H1 (cell line): ENCODE measurements around the gene DLGAP3. TPM values are rescaled to one million over a fixed set of nuclear protein-coding genes. Genes with fewer than 3 reads are reported as not detected.

Experiments
- CTCF ChIA-PET: fragments of 300-600 bp; sonication (Branson Sonifier 250); formaldehyde crosslinking; loops from one replicate; lab custom pipeline; 2021; ENCODE audit not compliant: partially characterized antibody; lab: Charles Lee
- POLR2A ChIA-PET: fragments of 300-600 bp; sonication (Branson Sonifier 250); formaldehyde crosslinking; loops from one replicate; lab custom pipeline; 2021; ENCODE audit warnings: inconsistent platforms; ENCODE audit not compliant: partially characterized antibody; lab: Charles Lee
- DNase-seq, 2 experiments: peaks; one replicate each; pipeline versions ENCODE4 v3.0.0 to v3.0.0-alpha.2; 2010 to 2022; ENCODE audit warnings: low spot score in 2 of 2, low read depth in 1 of 2, mixed read lengths in 1 of 2
- FAIRE-seq: peaks from 2 replicates; lab custom pipeline; 2011; peaks lifted over from hg19 to GRCh38; lab: Jason Lieb, UNC
- H2AFZ ChIP-seq: 2 replicates; pipeline ENCODE4 v1.8.1; 2012; ENCODE audit warnings: low read length, inconsistent platforms
- H2AK5ac ChIP-seq: 2 replicates; pipeline ENCODE4 v1.6.1; 2013; ENCODE audit warnings: low read depth, low read length
- H2BK120ac ChIP-seq: replicated peaks from 2 replicates; pipeline ENCODE3; 2013; ENCODE audit warnings: low read depth, low read length, inconsistent platforms
- H2BK12ac ChIP-seq: 2 replicates; pipeline ENCODE4 v1.6.1; 2013; ENCODE audit warnings: low read depth, low read length
- H2BK15ac ChIP-seq: 2 replicates; pipeline ENCODE4 v1.6.1; 2013; ENCODE audit warnings: low read length
- H2BK20ac ChIP-seq: 2 replicates; pipeline ENCODE4 v1.6.1; 2013; ENCODE audit warnings: low read length
- H2BK5ac ChIP-seq: 2 replicates; pipeline ENCODE4 v1.6.1; 2013; ENCODE audit warnings: low read depth, low read length
- H3K14ac ChIP-seq: 2 replicates; pipeline ENCODE4 v1.6.1; 2013; ENCODE audit warnings: inconsistent platforms; ENCODE audit not compliant: insufficient read length
- H3K18ac ChIP-seq: 2 replicates; pipeline ENCODE4 v1.6.1; 2013; ENCODE audit warnings: low read length; ENCODE audit errors: extremely low read depth
- H3K23ac ChIP-seq: 2 replicates; pipeline ENCODE4 v1.6.1; 2013; ENCODE audit warnings: inconsistent platforms; ENCODE audit not compliant: insufficient read length
- H3K23me2 ChIP-seq: 2 replicates; pipeline ENCODE4 v1.6.1; 2013; ENCODE audit warnings: low read depth, low read length
- H3K27ac ChIP-seq: 2 replicates; pipeline ENCODE4 v1.6.1; 2011; ENCODE audit warnings: low read depth, low read length, inconsistent platforms
- H3K27me3 ChIP-seq, 4 experiments: replicated peaks in 1 of 4; 1 replicate in 1 of 4; 2 replicates in 3 of 4; pipeline versions ENCODE4 v1.6.1 to v1.8.1; 2011 to 2013; ENCODE audit warnings: low read length in 3 of 4, mild to moderate bottlenecking in 3 of 4, inconsistent platforms in 2 of 4, mixed read lengths in 2 of 4, moderate library complexity in 1 of 4; ENCODE audit not compliant: control insufficient read depth in 3 of 4, insufficient read depth in 3 of 4; ENCODE audit errors: extremely low read depth in 1 of 4
- H3K36me3 ChIP-seq, 4 experiments: 2 replicates each; pipeline versions ENCODE4 v1.6.1 to v1.8.1; 2011 to 2013; ENCODE audit warnings: mild to moderate bottlenecking in 4 of 4, low read length in 3 of 4, moderate library complexity in 2 of 4, control low read depth in 1 of 4, inconsistent platforms in 1 of 4; ENCODE audit not compliant: insufficient read depth in 4 of 4, control insufficient read depth in 2 of 4
- H3K4ac ChIP-seq: replicated peaks from 2 replicates; pipeline ENCODE3; 2013; ENCODE audit warnings: low read length, low read depth, mixed read lengths, inconsistent platforms; ENCODE audit not compliant: insufficient read length
- H3K4me1 ChIP-seq, 4 experiments: replicated peaks in 1 of 4; 1 replicate in 1 of 4; 2 replicates in 3 of 4; pipeline versions ENCODE4 v1.6.1 to v1.8.1; 2011 to 2013; ENCODE audit warnings: low read length in 3 of 4, inconsistent platforms in 2 of 4, mixed read lengths in 1 of 4; ENCODE audit not compliant: insufficient read depth in 4 of 4, control insufficient read depth in 3 of 4
- H3K4me2 ChIP-seq, 2 experiments: 2 replicates each; pipeline versions ENCODE4 v1.6.1 to v1.8.1; 2011 to 2013; ENCODE audit warnings: low read depth in 2 of 2, low read length in 2 of 2, control low read depth in 1 of 2, inconsistent platforms in 1 of 2, mild to moderate bottlenecking in 1 of 2; ENCODE audit not compliant: insufficient read depth in 1 of 2
- H3K4me3 ChIP-seq, 4 experiments: fragments of 200-600, 300-600 bp in 1 of 4; sonication (generic), shearing (Covaris generic), sonication (Bioruptor Twin) in 1 of 4; 2 replicates each; pipeline versions ENCODE4 v1.5.1 to v1.8.1; 2011 to 2016; ENCODE audit warnings: low read length in 4 of 4, low read depth in 3 of 4, control low read depth in 2 of 4, inconsistent platforms in 2 of 4, mild to moderate bottlenecking in 2 of 4, mixed read lengths in 1 of 4, moderate library complexity in 1 of 4; ENCODE audit not compliant: insufficient read depth in 2 of 4; ENCODE audit errors: extremely low read depth in 1 of 4
- H3K56ac ChIP-seq: replicated peaks from 2 replicates; pipeline ENCODE3; 2013; ENCODE audit warnings: low read depth, mild to moderate bottlenecking, mixed read lengths, low read length, inconsistent platforms; ENCODE audit not compliant: insufficient read length
- H3K79me1 ChIP-seq: 2 replicates; pipeline ENCODE4 v1.6.1; 2013; ENCODE audit warnings: low read depth, low read length, control low read depth
- H3K79me2 ChIP-seq, 2 experiments: 2 replicates each; pipeline versions ENCODE4 v1.6.1 to v1.8.1; 2012 to 2013; ENCODE audit warnings: low read length in 2 of 2, mild to moderate bottlenecking in 2 of 2, inconsistent platforms in 1 of 2; ENCODE audit not compliant: insufficient read depth in 2 of 2, control insufficient read depth in 1 of 2
- H3K9ac ChIP-seq, 4 experiments: replicated peaks in 1 of 4; 1 replicate in 1 of 4; 2 replicates in 3 of 4; pipeline versions ENCODE4 v1.6.1 to v1.8.1; 2011 to 2013; ENCODE audit warnings: low read depth in 3 of 4, low read length in 3 of 4, control low read depth in 2 of 4, mild to moderate bottlenecking in 2 of 4, moderate library complexity in 2 of 4, inconsistent platforms in 1 of 4; ENCODE audit errors: extremely low read depth in 1 of 4
- H3K9me3 ChIP-seq, 2 experiments: 2 replicates each; pipeline versions ENCODE4 v1.6.1 to v1.8.1; 2012 to 2013; ENCODE audit warnings: mild to moderate bottlenecking in 2 of 2, moderate library complexity in 2 of 2, control low read depth in 1 of 2, inconsistent platforms in 1 of 2, low read depth in 1 of 2, low read length in 1 of 2, mixed read lengths in 1 of 2; ENCODE audit not compliant: insufficient read depth in 2 of 2
- H4K20me1 ChIP-seq, 2 experiments: replicated peaks in 1 of 2; 2 replicates each; pipeline versions ENCODE3 to v1.8.1; 2011 to 2013; ENCODE audit warnings: inconsistent platforms in 2 of 2, low read length in 2 of 2, mild to moderate bottlenecking in 1 of 2; ENCODE audit not compliant: insufficient read depth in 2 of 2, control insufficient read depth in 1 of 2
- H4K5ac ChIP-seq: 2 replicates; pipeline ENCODE4 v1.6.1; 2013; ENCODE audit warnings: low read length, low read depth, mixed read lengths, inconsistent platforms; ENCODE audit not compliant: insufficient read length
- H4K8ac ChIP-seq: 2 replicates; pipeline ENCODE4 v1.8.0; 2013; ENCODE audit warnings: mild to moderate bottlenecking, moderate library complexity, low read length, inconsistent platforms; ENCODE audit not compliant: insufficient read depth; ENCODE audit errors: extremely low read depth
- H4K91ac ChIP-seq: replicated peaks from 2 replicates; pipeline ENCODE3; 2013; ENCODE audit warnings: low read length, mixed read lengths, inconsistent platforms; ENCODE audit not compliant: insufficient read length
- ATF3 ChIP-seq: IDR thresholded peaks from 2 replicates; pipeline ENCODE4 v1.6.1; 2011; ENCODE audit warnings: low read depth, mild to moderate bottlenecking, low read length; ENCODE audit not compliant: insufficient read depth
- EZH2 ChIP-seq: fragments of 200-600 bp; sonication (generic); IDR thresholded peaks from 2 replicates; pipeline ENCODE4 v1.7.1; 2012; ENCODE audit warnings: low read depth, mild to moderate bottlenecking, moderate library complexity, low read length, inconsistent platforms; ENCODE audit not compliant: severe bottlenecking
- NANOG ChIP-seq: IDR thresholded peaks from 2 replicates; pipeline ENCODE4 v1.6.1; 2011; ENCODE audit warnings: low read length, low read depth, mild to moderate bottlenecking, inconsistent platforms; ENCODE audit not compliant: insufficient read depth, poor library complexity, severe bottlenecking
- RXRA ChIP-seq: IDR thresholded peaks from 2 replicates; pipeline ENCODE4 v1.6.1; 2011; ENCODE audit warnings: low read depth, mild to moderate bottlenecking, low read length, moderate library complexity; ENCODE audit not compliant: insufficient read depth
- SAP30 ChIP-seq: fragments of 300-600 bp; sonication (generic); IDR thresholded peaks from 2 replicates; pipeline ENCODE4 v1.7.1; 2012; ENCODE audit warnings: low read length, moderate library complexity, mild to moderate bottlenecking, inconsistent platforms; ENCODE audit not compliant: insufficient read depth, insufficient replicate concordance
- SIN3A ChIP-seq, 2 experiments: IDR thresholded peaks in 1 of 2; conservative IDR thresholded peaks in 1 of 2; 2 replicates each; pipeline ENCODE4 v1.6.1; 2011 to 2012; ENCODE audit warnings: low read length in 2 of 2, improper control_type of control experiment in 1 of 2, low read depth in 1 of 2, mild to moderate bottlenecking in 1 of 2
- TAF7 ChIP-seq: optimal IDR thresholded peaks from 2 replicates; pipeline ENCODE3; 2011; ENCODE audit warnings: low read depth, mild to moderate bottlenecking, inconsistent platforms, low read length, moderate library complexity, borderline replicate concordance
- TCF12 ChIP-seq: IDR thresholded peaks from 2 replicates; pipeline ENCODE4 v1.6.1; 2011; ENCODE audit warnings: low read depth, mild to moderate bottlenecking, low read length
- WGBS, 2 experiments: shearing (Covaris generic) in 1 of 2; methylation state at CpG; one replicate each; pipeline versions ENCODE4 v1.1.6 to v1.1.7; 2013 to 2015; ENCODE audit warnings: low lambda C conversion rate in 2 of 2, mixed read lengths in 2 of 2, inconsistent platforms in 1 of 2, low coverage in 1 of 2, missing lambda C conversion rate in 1 of 2; ENCODE audit not compliant: insufficient replicate concordance in 2 of 2, insufficient coverage in 1 of 2, insufficient read length in 1 of 2; ENCODE audit errors: extremely low coverage in 1 of 2, missing lambda C conversion rate in 1 of 2; 5-methylcytosine and 5-hydroxymethylcytosine counted together
- polyA plus RNA-seq, 7 experiments: library from polyadenylated mRNA; depleted of rRNA in 3 of 7; stranded (reverse) in 5 of 7; unstranded in 2 of 7; fragments of >200 nt in 5 of 7; fragments of 200-250 nt in 2 of 7; gene quantifications; 1 replicate in 5 of 7; 2 replicates in 1 of 7; 4 replicates in 1 of 7; pipeline versions ENCODE4 v1.2.1 to v1.2.3, GENCODE V29; 2011 to 2013; ENCODE audit warnings: missing spikeins in 2 of 7, mixed read lengths in 2 of 7
- total RNA-seq: library from RNA; stranded (reverse); fragmentation: NEBNext Ultra II Directional; extraction: Animal tissue kit (Norgen Biotek cat#: 25700); gene quantifications from 2 replicates; pipeline ENCODE4 v1.2.1, GENCODE V29; 2021

DLGAP3 gene
- total and polyA plus RNA-seq, 2 of the 8 experiments (the other 6 are each of a cell fraction or from before 2014, with no cell fraction given), result 3.8 to 13.2 TPM

GRCh38 chr1:34978921-34979320 is 49.5 kb upstream of the DLGAP3 start:
- Histone ChIP-seq H4K8ac (no peak overlapping the region), H3K79me1 (no peaks in the 10 kb centered on the region), H3K27ac (no peak overlapping the region), H3K36me3 (no peaks in the 10 kb centered on the region), H3K4me2 (no peak overlapping the region), H3K14ac (no peak overlapping the region), H3K23ac (no peak overlapping the region), H4K20me1 (peaks cover 0 to 2% of the 10 kb centered on the region in 2 experiments), H2BK5ac (no peak overlapping the region), H2BK12ac (0 out of 2 replicates have a peak overlapping the region, but pooled peaks have one; percentile 60), H2AK5ac (no peak overlapping the region), H2BK20ac (no peak overlapping the region), H3K79me2 (no peaks in the 10 kb centered on the region), H3K4ac (no peak overlapping the region), H4K91ac (no peak overlapping the region), H3K4me3 (no peak overlapping the region), H3K9ac (no peak overlapping the region), H3K18ac (no peak overlapping the region), H3K56ac (no peak overlapping the region), H3K9me3 (no peaks in the 10 kb centered on the region), H2BK120ac (no peak overlapping the region), H3K4me1 (peaks cover 0 to 3% (median under 1%) of the 10 kb centered on the region in 4 experiments; a peak in 2 of 7 replicates), H3K23me2 (no peaks in the 10 kb centered on the region), H2AFZ (no peak overlapping the region), H4K5ac (no peak overlapping the region), H2BK15ac (no peak overlapping the region), H3K27me3 (no peaks in the 10 kb centered on the region)
- CTCF ChIA-PET, result no interaction called here
- DNase-seq (no peak), FAIRE-seq (no peak)
- 77% methylated on average over 6 of the region's 6 CpGs; no CpG with 5 or more reads in 1 of the 2 experiments for WGBS, 2 experiments
- POLR2A ChIA-PET, result no interaction called here
- TF ChIP-seq EZH2 (no peak), SIN3A (conservative IDR thresholded peaks at IDR 0.05 in 1 of 2, IDR thresholded peaks at IDR 0.05 in 1 of 2; ENCODE audit: low read depth in 1 of 2, low read length in 2 of 2) (no peak), NANOG (no peak), ATF3 (no peak), RXRA (no peak), TAF7 (no peak), TCF12 (no peak), SAP30 (no peak)
